Liver (tissue), 9 donors: ENCODE measurements around the gene CEP250. TPM values are rescaled to one million over a fixed set of nuclear protein-coding genes. Genes with fewer than 3 reads are reported as not detected.

Experiments used
- DNase-seq: peaks from one replicate; pipeline ENCODE4 v3.0.0-alpha.2; 2017; ENCODE audit warnings: low spot score
- H3K27ac ChIP-seq, 2 donors: one replicate each; pipeline ENCODE4 v1.7.0; 2013; ENCODE audit warnings: inconsistent platforms in 2 of 2, low read length in 2 of 2, control low read depth in 1 of 2, low read depth in 1 of 2, mild to moderate bottlenecking in 1 of 2
- H3K27me3 ChIP-seq, 4 donors: one replicate each; pipeline versions ENCODE4 v1.6.1 to v1.7.0; 2013; ENCODE audit warnings: low read length in 3 of 4, inconsistent platforms in 1 of 4, mild to moderate bottlenecking in 1 of 4, moderate library complexity in 1 of 4; ENCODE audit not compliant: control insufficient read depth in 4 of 4, insufficient read depth in 4 of 4
- H3K36me3 ChIP-seq, 4 donors: one replicate each; pipeline versions ENCODE4 v1.6.1 to v1.7.0; 2013; ENCODE audit warnings: low read length in 3 of 4, mild to moderate bottlenecking in 3 of 4, low read depth in 1 of 4, moderate library complexity in 1 of 4; ENCODE audit not compliant: control insufficient read depth in 4 of 4, insufficient read depth in 3 of 4
- H3K4me1 ChIP-seq, 4 donors: one replicate each; pipeline versions ENCODE4 v1.6.1 to v1.7.0; 2013; ENCODE audit warnings: low read length in 3 of 4, mild to moderate bottlenecking in 3 of 4, moderate library complexity in 1 of 4; ENCODE audit not compliant: control insufficient read depth in 4 of 4, insufficient read depth in 4 of 4
- H3K4me3 ChIP-seq, 3 donors: one replicate each; pipeline versions ENCODE4 v1.6.1 to v1.7.0; 2013; ENCODE audit warnings: low read length in 3 of 3, control low read depth in 1 of 3, low read depth in 1 of 3, mild to moderate bottlenecking in 1 of 3
- H3K9ac ChIP-seq, 2 donors: one replicate each; pipeline ENCODE4 v1.7.0; 2013; ENCODE audit warnings: low read length in 2 of 2, mild to moderate bottlenecking in 2 of 2, moderate library complexity in 2 of 2, control low read depth in 1 of 2, low read depth in 1 of 2
- H3K9me3 ChIP-seq, 4 donors: one replicate each; pipeline versions ENCODE4 v1.6.1 to v1.7.0; 2013; ENCODE audit warnings: low read length in 3 of 4; ENCODE audit not compliant: control insufficient read depth in 4 of 4
- CTCF ChIP-seq: fragments of 150-350 bp; IDR thresholded peaks from 2 replicates; pipeline ENCODE4 v1.5.1; 2017; ENCODE audit warnings: improper control_type of control experiment, low read depth, low read length; ENCODE audit not compliant: missing input control
- FOXA1 ChIP-seq: IDR thresholded peaks from 2 replicates; pipeline ENCODE4 v1.6.1; 2016; ENCODE audit warnings: antibody characterized with exemption
- FOXA2 ChIP-seq: IDR thresholded peaks from 2 replicates; pipeline ENCODE4 v1.6.1; 2016; ENCODE audit warnings: antibody characterized with exemption
- HNF4G ChIP-seq: IDR thresholded peaks from 2 replicates; pipeline ENCODE4 v1.6.1; 2016; ENCODE audit warnings: antibody characterized with exemption
- JUND ChIP-seq, 2 donors: IDR thresholded peaks; 2 replicates each; pipeline ENCODE4 v1.6.1; 2016; ENCODE audit warnings: antibody characterized with exemption in 2 of 2
- NR2F2 ChIP-seq: IDR thresholded peaks from 2 replicates; pipeline ENCODE4 v1.6.1; 2016; ENCODE audit warnings: antibody characterized with exemption
- REST ChIP-seq: IDR thresholded peaks from 2 replicates; pipeline ENCODE4 v1.6.1; 2016; ENCODE audit warnings: antibody characterized with exemption, mild to moderate bottlenecking
- TAF1 ChIP-seq: conservative IDR thresholded peaks from 2 replicates; pipeline ENCODE4 v1.6.1; 2016; ENCODE audit warnings: antibody characterized with exemption, mild to moderate bottlenecking
- YY1 ChIP-seq: IDR thresholded peaks from 2 replicates; pipeline ENCODE4 v1.6.1; 2016; ENCODE audit warnings: antibody characterized with exemption, mild to moderate bottlenecking
- ZBTB33 ChIP-seq: IDR thresholded peaks from 2 replicates; pipeline ENCODE4 v1.6.1; 2016; ENCODE audit warnings: antibody characterized with exemption
- WGBS: extraction: QIAGEN DNeasy Blood & Tissue Kit; methylation state at CpG from one replicate; pipeline ENCODE4 v1.1.7; 2013; 5-methylcytosine and 5-hydroxymethylcytosine counted together
- polyA plus RNA-seq, 2 donors: library from polyadenylated mRNA; stranded (reverse) in 1 of 2; unstranded in 1 of 2; fragments of 200-250 nt in 1 of 2; fragments of >200 nt in 1 of 2; fragmentation: Nextera tagmentation in 1 of 2; extraction: Ambion mirVana in 1 of 2; gene quantifications; one replicate each; pipeline versions ENCODE4 v1.2.1 to v1.2.3, GENCODE V29; 2013 to 2015
- total RNA-seq, 2 donors: library from RNA; depleted of rRNA; stranded (reverse); fragments of >200 nt; gene quantifications; one replicate each; pipeline ENCODE4 v1.2.3, GENCODE V29; 2014
- donor health status: healthy.
- donor health status: healthy.
- donor health status: healthy.
- donor health status: healthy.
- donor health status: healthy.

Gene CEP250
- total and polyA plus RNA-seq, 4 donors: 3.4 to 13.3 (median 8.3) TPM

- H3K9ac ChIP-seq: no peak overlapping the region
- no peak overlapping the region for H3K4me3 ChIP-seq
- no peaks in the 10 kb centered on the region for H3K36me3 ChIP-seq
- TF ChIP-seq FOXA1: no peak
- TF ChIP-seq CTCF: no peak
- TF ChIP-seq ZBTB33: no peak
- TF ChIP-seq JUND (IDR thresholded peaks at IDR 0.05): no peak
- TF ChIP-seq TAF1: no peak
- WGBS: 67% methylated on average over 6 of the region's 6 CpGs
- no peaks in the 10 kb centered on the region for H3K9me3 ChIP-seq
- no peaks in the 10 kb centered on the region for H3K27me3 ChIP-seq
- no peak for DNase-seq
- H3K27ac ChIP-seq: no peak overlapping the region
- peaks cover 0 to 3% (median 0%) of the 10 kb centered on the region in 4 donors for H3K4me1 ChIP-seq
Observed at GRCh38 chr20:35443003-35443402, 12.4 kb upstream of the CEP250 start.

- Histone ChIP-seq H3K27ac (no peak overlapping the region), H3K27me3 (no peaks in the 10 kb centered on the region), H3K9ac (no peak overlapping the region), H3K36me3 (no peaks in the 10 kb centered on the region), H3K9me3 (no peaks in the 10 kb centered on the region), H3K4me3 (no peak overlapping the region), H3K4me1 (peaks cover 0 to 3% (median 0%) of the 10 kb centered on the region in 4 donors)
- TF ChIP-seq NR2F2 (no peak), FOXA2 (no peak), YY1 (no peak), HNF4G (no peak), CTCF (no peak), REST (no peak)
- no peak for DNase-seq
- 87% methylated on average over 2 of the region's 2 CpGs for WGBS
Observed at GRCh38 chr20:35444226-35444625, 11.2 kb upstream of the CEP250 start.
